Adrenal gland (tissue), 12 donors: ENCODE results near the gene GTF2IRD1. TPM values are rescaled to one million over a fixed set of nuclear protein-coding genes. Genes with fewer than 3 reads are reported as not detected.

Experiments
- DNase-seq, 7 donors: peaks; one replicate each; pipeline ENCODE4 v3.0.0-alpha.2; 2019 to 2020
- H3K27ac ChIP-seq, 5 donors: fragments of 200-600 bp; sonication (generic) in 4 of 5; 1 replicate in 3 of 5; 2 replicates in 2 of 5; pipeline versions ENCODE4 v1.5.1 to v1.8.0; 2016 to 2020; ENCODE audit warnings: mild to moderate bottlenecking in 1 of 5
- H3K27me3 ChIP-seq: fragments of 200-600 bp; 2 replicates; pipeline ENCODE4 v1.8.0; 2021
- H3K36me3 ChIP-seq, 2 donors: fragments of 200-600 bp; replicated peaks in 1 of 2; 1 replicate in 1 of 2; 2 replicates in 1 of 2; pipeline versions ENCODE4 v1.5.1 to v1.8.0; 2018 to 2022
- H3K4me1 ChIP-seq, 2 donors: fragments of 200-600 bp; replicated peaks in 1 of 2; 1 replicate in 1 of 2; 2 replicates in 1 of 2; pipeline versions ENCODE4 v1.5.1 to v1.8.0; 2018 to 2021
- H3K4me3 ChIP-seq, 4 donors: fragments of 200-600 bp; sonication (generic) in 3 of 4; one replicate each; pipeline ENCODE4 v1.5.1; 2016 to 2018
- H3K9me3 ChIP-seq, 3 donors: fragments of 200-600 bp; sonication (generic) in 1 of 3; replicated peaks in 1 of 3; 1 replicate in 2 of 3; 2 replicates in 1 of 3; pipeline versions ENCODE4 v1.5.1 to v1.8.0; 2016 to 2021
- POLR2A ChIP-seq, 2 donors: fragments of 450-650 bp; IDR thresholded peaks; one replicate each; pipeline ENCODE4 v1.6.1; 2017; ENCODE audit warnings: antibody characterized with exemption in 2 of 2, mild to moderate bottlenecking in 2 of 2, moderate library complexity in 1 of 2
- WGBS, 4 donors: extraction: QIAGEN DNeasy Blood & Tissue Kit in 2 of 4; methylation state at CpG; one replicate each; pipeline versions ENCODE4 v1.1.5 to v1.1.7; 2013 to 2017; 5-methylcytosine and 5-hydroxymethylcytosine counted together
- intact Hi-C, 2 donors: fragments of 100-400 bp; cut with DNase I; formaldehyde crosslinking; loops; one replicate each; pipeline versions ENCODE4 v1.14.1 to v1.15.0; 2022 to 2023
- polyA plus RNA-seq, 3 donors: library from polyadenylated mRNA; stranded (reverse); fragments of 200-250 nt in 2 of 3; fragments of 350-450 nt in 1 of 3; fragmentation: Illumina TruSeq in 1 of 3; extraction: RNeasy Lipid Tissue Mini Kit (QIAGEN cat#74804) in 1 of 3; gene quantifications; one replicate each; pipeline ENCODE4 v1.2.3, GENCODE V29; 2013 to 2014
- total RNA-seq, 9 donors: library from RNA; depleted of rRNA in 4 of 9; stranded (reverse); fragments of >200 nt in 4 of 9; fragments of 120-200 nt in 1 of 9; fragmentation: NEBNext Ultra II Directional in 1 of 9; extraction: Animal tissue kit (Norgen Biotek cat#: 25700) in 1 of 9; gene quantifications; one replicate each; pipeline versions ENCODE4 v1.1.0 to v1.2.4, GENCODE V29; 2013 to 2023
- TF ChIP-seq, protein P1 (sequence below), 6 experiments: fragments of 450-650 bp in 4 of 6; fragments of 200-600 bp in 2 of 6; sonication (generic) in 1 of 6; IDR thresholded peaks; 1 replicate in 5 of 6; 2 replicates in 1 of 6; pipeline versions ENCODE4 v1.5.1 to v1.8.0; 2016 to 2021; ENCODE audit warnings: antibody characterized with exemption in 6 of 6, mild to moderate bottlenecking in 2 of 6, moderate library complexity in 1 of 6
- donor health status: healthy with polysubstance abuse.
- donor health status: Bipolar disorder and iron deficiency.
- donor health status: DM: yes; HTN: yes; CAD: no.
- donor health status: DM: no; HTN: no; CAD: no.
- donor health status: DM: no; HTN: no; CAD: no.
- donor health status: DM: yes; HTN: yes; CAD: no.

Gene GTF2IRD1
- total and polyA plus RNA-seq, 12 donors = 7.4 to 41.3 (median 25.2) TPM

- TF ChIP-seq POLR2A (IDR thresholded peaks at IDR 0.05) = no peak
- TF ChIP-seq, protein P1, sequence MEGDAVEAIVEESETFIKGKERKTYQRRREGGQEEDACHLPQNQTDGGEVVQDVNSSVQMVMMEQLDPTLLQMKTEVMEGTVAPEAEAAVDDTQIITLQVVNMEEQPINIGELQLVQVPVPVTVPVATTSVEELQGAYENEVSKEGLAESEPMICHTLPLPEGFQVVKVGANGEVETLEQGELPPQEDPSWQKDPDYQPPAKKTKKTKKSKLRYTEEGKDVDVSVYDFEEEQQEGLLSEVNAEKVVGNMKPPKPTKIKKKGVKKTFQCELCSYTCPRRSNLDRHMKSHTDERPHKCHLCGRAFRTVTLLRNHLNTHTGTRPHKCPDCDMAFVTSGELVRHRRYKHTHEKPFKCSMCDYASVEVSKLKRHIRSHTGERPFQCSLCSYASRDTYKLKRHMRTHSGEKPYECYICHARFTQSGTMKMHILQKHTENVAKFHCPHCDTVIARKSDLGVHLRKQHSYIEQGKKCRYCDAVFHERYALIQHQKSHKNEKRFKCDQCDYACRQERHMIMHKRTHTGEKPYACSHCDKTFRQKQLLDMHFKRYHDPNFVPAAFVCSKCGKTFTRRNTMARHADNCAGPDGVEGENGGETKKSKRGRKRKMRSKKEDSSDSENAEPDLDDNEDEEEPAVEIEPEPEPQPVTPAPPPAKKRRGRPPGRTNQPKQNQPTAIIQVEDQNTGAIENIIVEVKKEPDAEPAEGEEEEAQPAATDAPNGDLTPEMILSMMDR (IDR thresholded peaks at IDR 0.05) = no peak
- no peak overlapping the region for H3K4me3 ChIP-seq
- DNase-seq = no peak
- no peaks in the 10 kb centered on the region for H3K9me3 ChIP-seq
- no peaks in the 10 kb centered on the region for H3K27me3 ChIP-seq
- H3K36me3 ChIP-seq = no peaks in the 10 kb centered on the region
- intact Hi-C loops = no loop called here
- H3K4me1 ChIP-seq = peaks cover 0 to 9% of the 10 kb centered on the region in 2 donors
- H3K27ac ChIP-seq = no peak overlapping the region
- 88 to 95% (median 90%) methylated on average over 7 to 8 of the region's 8 CpGs for WGBS, 4 donors
Observed at GRCh38 chr7:74573512-74573911, 119.8 kb downstream of the GTF2IRD1 start.

GRCh38 chr7:74575083-74575784 is 121.5 kb downstream of the GTF2IRD1 start:
- TF ChIP-seq, protein P1 (IDR thresholded peaks at IDR 0.05) = no peak
- no peak for TF ChIP-seq POLR2A (IDR thresholded peaks at IDR 0.05)
- 80 to 94% (median 88%) methylated on average over 11 of the region's 11 CpGs for WGBS, 4 donors
- Histone ChIP-seq H3K4me1 (peaks cover 2 to 6% of the 10 kb centered on the region in 2 donors), H3K9me3 (no peaks in the 10 kb centered on the region), H3K36me3 (no peaks in the 10 kb centered on the region), H3K27me3 (no peaks in the 10 kb centered on the region), H3K27ac (no peak overlapping the region), H3K4me3 (no peak overlapping the region)
- no peak for DNase-seq
- intact Hi-C loops = no loop called here

GRCh38 chr7:74575811-74576210 is 122.1 kb downstream of the GTF2IRD1 start:
- TF ChIP-seq, protein P1 (IDR thresholded peaks at IDR 0.05) = no peak
- TF ChIP-seq POLR2A (IDR thresholded peaks at IDR 0.05) = no peak
- intact Hi-C loops = no loop called here
- Histone ChIP-seq H3K4me1 (peaks cover 6 to 12% of the 10 kb centered on the region in 2 donors), H3K9me3 (no peaks in the 10 kb centered on the region), H3K27ac (no peak overlapping the region), H3K36me3 (no peaks in the 10 kb centered on the region), H3K4me3 (no peak overlapping the region), H3K27me3 (no peaks in the 10 kb centered on the region)
- 86 to 97% (median 92%) methylated on average over 7 of the region's 7 CpGs for WGBS, 4 donors
- no peak for DNase-seq

DNA sequence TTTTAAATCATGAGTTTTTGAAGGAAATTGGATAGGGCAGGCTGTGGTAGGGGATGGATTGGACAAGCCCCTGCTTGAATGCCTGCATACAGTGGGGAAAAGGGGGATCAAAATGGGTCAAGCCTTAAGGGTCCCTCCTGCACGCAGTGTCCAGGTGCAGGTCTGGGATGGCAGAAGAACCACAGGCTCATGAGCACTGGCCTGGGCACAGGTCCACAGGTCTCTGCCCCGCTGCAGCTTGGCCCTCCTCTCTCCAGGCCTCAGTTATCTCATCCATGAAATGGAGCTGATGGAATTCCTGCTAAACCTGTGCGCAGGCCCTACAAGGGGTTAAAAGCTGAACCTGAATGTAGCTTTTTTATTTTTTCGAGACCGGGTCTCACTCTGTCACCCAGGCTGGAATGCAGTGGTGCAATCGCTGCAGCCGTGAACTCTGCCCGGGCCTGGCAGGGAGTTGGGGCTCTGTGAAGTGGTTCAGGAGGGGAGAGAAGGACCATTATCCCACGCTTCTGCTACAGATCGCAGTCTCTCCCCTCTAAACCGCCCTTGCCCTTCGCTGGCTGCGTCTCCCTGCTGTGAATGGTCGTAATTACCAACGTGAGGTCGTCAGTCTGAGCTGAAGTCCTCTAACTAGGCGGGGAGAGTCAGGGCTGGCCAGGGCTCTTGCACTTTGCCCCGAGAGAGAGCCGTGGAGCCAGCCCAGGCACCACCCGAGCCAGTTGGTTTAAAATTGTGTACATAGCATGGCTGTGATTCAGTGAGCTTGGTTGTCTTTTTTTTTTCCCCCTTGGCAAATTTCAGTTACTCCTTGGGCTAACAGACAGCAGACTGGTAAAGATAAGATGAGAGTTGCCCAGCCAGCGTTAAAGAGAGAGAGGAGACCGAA is 126.3 kb downstream of the GTF2IRD1 start:
- Histone ChIP-seq H3K4me3 (no peak overlapping the region), H3K36me3 (no peaks in the 10 kb centered on the region), H3K9me3 (no peaks in the 10 kb centered on the region), H3K4me1 (peaks cover 10 to 14% of the 10 kb centered on the region in 2 donors), H3K27ac (peak overlapping the region; percentile 67 to 84 (median 76)), H3K27me3 (no peaks in the 10 kb centered on the region)
- TF ChIP-seq, protein P1 (IDR thresholded peaks at IDR 0.05) = no peak
- peak in 1 of 2 donors; percentile 43 for TF ChIP-seq POLR2A (IDR thresholded peaks at IDR 0.05)
- DNase-seq = peak in 6 of 7 donors; percentile 63 to 87 (median 84)
- 32 to 46% (median 44%) methylated on average over 16 to 22 of the region's 22 CpGs for WGBS, 4 donors
- intact Hi-C loops = loop anchor here in 1 of 2 donors (10.0 kb wide), 1 partner anchor 65 kb away; no protein-coding TSS in a partner anchor
